Suprapubic skin (tissue), 4 donors: Measurements from ENCODE around the gene REXO1. TPM values are rescaled to one million over a fixed set of nuclear protein-coding genes. Genes with fewer than 3 reads are reported as not detected.
"Not testable (repeated sequence)": the region's sequence is repeated elsewhere in the genome, so short reads cannot be mapped to it uniquely, and the experiment has no call there.

Experiments used
- DNase-seq, 2 donors: peaks; one replicate each; pipeline ENCODE4 v3.0.0-alpha.2; 2019; ENCODE audit warnings: low spot score in 2 of 2
- H3K27ac ChIP-seq: fragments of 200-600 bp; sonication (generic); one replicate; pipeline ENCODE4 v1.5.1; 2019
- H3K27me3 ChIP-seq: fragments of 200-600 bp; sonication (generic); one replicate; pipeline ENCODE4 v1.5.1; 2019
- H3K36me3 ChIP-seq: fragments of 200-600 bp; sonication (generic); one replicate; pipeline ENCODE4 v1.5.1; 2019
- H3K4me1 ChIP-seq: fragments of 200-600 bp; sonication (generic); one replicate; pipeline ENCODE4 v1.5.1; 2019
- H3K4me3 ChIP-seq: fragments of 200-600 bp; sonication (generic); one replicate; pipeline ENCODE4 v1.5.1; 2019; ENCODE audit warnings: mild to moderate bottlenecking
- H3K9me3 ChIP-seq: fragments of 200-600 bp; sonication (generic); one replicate; pipeline ENCODE4 v1.5.1; 2019
- EP300 ChIP-seq: sonication (generic); formaldehyde crosslinking; IDR thresholded peaks from one replicate; pipeline ENCODE4 v1.6.1; 2017; ENCODE audit warnings: antibody characterized with exemption
- POLR2A ChIP-seq, 2 donors: fragments of 450-650 bp; IDR thresholded peaks; one replicate each; pipeline ENCODE4 v1.6.1; 2017; ENCODE audit warnings: antibody characterized with exemption in 2 of 2, mild to moderate bottlenecking in 2 of 2, moderate library complexity in 2 of 2
- POLR2AphosphoS5 ChIP-seq, 3 donors: sonication (generic); formaldehyde crosslinking; IDR thresholded peaks; one replicate each; pipeline ENCODE4 v1.6.1; 2017; ENCODE audit warnings: antibody characterized with exemption in 3 of 3
- WGBS: methylation state at CpG from one replicate; pipeline ENCODE4 v1.1.5; 2018; 5-methylcytosine and 5-hydroxymethylcytosine counted together
- total RNA-seq, 4 donors: library from RNA; depleted of rRNA; stranded (reverse); fragments of >200 nt; gene quantifications; one replicate each; pipeline ENCODE4 v1.1.0, GENCODE V29; 2016
- TF ChIP-seq, protein P1 (sequence below), 2 donors: fragments of 200-600 bp in 1 of 2; fragments of 450-650 bp in 1 of 2; sonication (generic) in 1 of 2; IDR thresholded peaks; one replicate each; pipeline ENCODE4 v1.5.1; 2016 to 2019; ENCODE audit warnings: antibody characterized with exemption in 2 of 2, mild to moderate bottlenecking in 1 of 2, moderate library complexity in 1 of 2

REXO1 gene
- total RNA-seq, 4 donors from 2014 or later, result 31.8 to 63.1 (median 38.3) TPM

DNA sequence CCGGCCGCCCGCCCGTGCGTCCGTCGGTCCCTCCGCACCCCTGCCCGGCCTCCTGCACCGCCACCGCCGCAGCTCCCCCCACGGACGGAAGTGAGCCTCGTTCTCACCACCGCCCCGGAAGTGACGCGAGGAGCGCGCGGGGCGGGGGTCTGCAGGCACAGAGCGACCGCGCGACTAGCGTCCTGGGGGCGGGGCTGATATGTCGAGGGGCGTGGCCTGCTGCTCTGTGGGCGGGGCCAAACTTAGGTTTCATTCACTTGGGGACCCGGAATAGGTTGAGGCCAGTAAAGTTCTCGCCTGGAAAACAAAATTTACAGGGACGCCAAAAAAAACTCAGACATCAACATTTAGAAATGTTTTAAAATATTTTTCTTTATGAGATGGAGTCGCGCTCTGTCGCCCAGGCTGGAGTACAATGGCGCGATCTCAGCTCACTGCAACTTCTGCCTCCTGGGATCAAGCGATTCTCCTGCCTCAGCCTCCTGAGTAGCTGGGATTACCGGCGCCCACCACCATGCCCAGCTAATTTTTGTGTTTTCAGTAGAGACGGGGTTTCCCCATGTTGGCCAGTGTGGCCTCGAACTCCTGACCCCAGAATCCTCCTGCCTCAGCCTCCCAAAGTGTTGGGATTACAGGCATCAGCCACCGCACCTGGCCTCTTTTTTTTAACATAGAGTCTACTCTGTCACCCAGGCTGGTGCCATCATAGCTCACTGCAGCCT lies 37.3 kb upstream of the REXO1 start, which contains the start of gene ABHD17A:
TSS of gene ABHD17A (minus strand) at position 99 of the 722 bp plus-strand sequence. CDS start 3,930 bp downstream, outside the sequence.
- TF ChIP-seq POLR2AphosphoS5 (IDR thresholded peaks at IDR 0.05) (peak in 1 of 3 donors; percentile 37), POLR2A (IDR thresholded peaks at IDR 0.05) (peak in 1 of 2 donors; percentile 56)
- not testable (repeated sequence) for H3K27me3 ChIP-seq, H3K36me3 ChIP-seq, H3K9me3 ChIP-seq
- DNase-seq, result peak; percentile 96 to 97
- H3K4me1 ChIP-seq, result peaks cover 42% of the 10 kb centered on the region
- WGBS, result 27% methylated on average over 35 of the region's 46 CpGs
- peak within 1 kb of the TSS; percentile 98 for H3K4me3 ChIP-seq
- peak within 1 kb of the TSS; percentile 89 for H3K27ac ChIP-seq

DNA sequence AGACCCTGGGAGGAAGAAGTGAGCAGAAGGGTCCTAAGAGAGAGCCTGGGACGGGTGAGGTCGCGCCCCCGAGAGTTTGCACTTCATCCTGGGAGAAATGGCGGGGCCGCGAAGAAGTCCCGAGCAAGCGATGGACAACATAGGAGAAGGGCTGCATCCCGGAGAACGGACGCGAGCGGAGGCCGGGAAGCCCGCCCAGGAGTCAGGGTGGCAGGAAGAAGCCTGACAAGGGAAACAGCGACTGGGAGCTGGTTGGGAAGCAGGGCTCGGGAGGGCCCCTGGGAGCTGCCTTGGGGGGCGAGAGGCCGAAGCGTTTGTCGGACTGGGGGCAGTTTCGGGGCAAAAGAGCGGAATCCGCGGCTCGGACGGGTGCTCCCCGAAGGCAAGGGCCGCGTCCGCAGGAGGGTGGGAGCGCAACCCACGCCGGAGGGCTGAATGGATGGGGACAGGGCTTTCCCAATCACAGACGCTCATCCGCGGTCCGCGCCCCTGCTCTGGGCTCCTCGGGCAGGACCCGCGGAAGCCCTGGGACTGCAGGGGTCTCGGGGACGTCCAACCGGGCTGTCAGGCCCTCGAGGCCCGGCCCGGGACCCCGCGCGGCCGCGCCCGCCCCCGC lies 36.5 kb upstream of the REXO1 start:
- TF ChIP-seq POLR2A (IDR thresholded peaks at IDR 0.05) (no peak), EP300 (no peak), POLR2AphosphoS5 (IDR thresholded peaks at IDR 0.05) (no peak)
- TF ChIP-seq, protein P1, sequence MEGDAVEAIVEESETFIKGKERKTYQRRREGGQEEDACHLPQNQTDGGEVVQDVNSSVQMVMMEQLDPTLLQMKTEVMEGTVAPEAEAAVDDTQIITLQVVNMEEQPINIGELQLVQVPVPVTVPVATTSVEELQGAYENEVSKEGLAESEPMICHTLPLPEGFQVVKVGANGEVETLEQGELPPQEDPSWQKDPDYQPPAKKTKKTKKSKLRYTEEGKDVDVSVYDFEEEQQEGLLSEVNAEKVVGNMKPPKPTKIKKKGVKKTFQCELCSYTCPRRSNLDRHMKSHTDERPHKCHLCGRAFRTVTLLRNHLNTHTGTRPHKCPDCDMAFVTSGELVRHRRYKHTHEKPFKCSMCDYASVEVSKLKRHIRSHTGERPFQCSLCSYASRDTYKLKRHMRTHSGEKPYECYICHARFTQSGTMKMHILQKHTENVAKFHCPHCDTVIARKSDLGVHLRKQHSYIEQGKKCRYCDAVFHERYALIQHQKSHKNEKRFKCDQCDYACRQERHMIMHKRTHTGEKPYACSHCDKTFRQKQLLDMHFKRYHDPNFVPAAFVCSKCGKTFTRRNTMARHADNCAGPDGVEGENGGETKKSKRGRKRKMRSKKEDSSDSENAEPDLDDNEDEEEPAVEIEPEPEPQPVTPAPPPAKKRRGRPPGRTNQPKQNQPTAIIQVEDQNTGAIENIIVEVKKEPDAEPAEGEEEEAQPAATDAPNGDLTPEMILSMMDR (IDR thresholded peaks at IDR 0.05), result no peak
- Histone ChIP-seq H3K36me3 (peaks cover 8% of the 10 kb centered on the region), H3K4me1 (peaks cover 49% of the 10 kb centered on the region), H3K27ac (peak overlapping the region; percentile 89), H3K9me3 (no peaks in the 10 kb centered on the region), H3K4me3 (peak overlapping the region; percentile 98), H3K27me3 (no peaks in the 10 kb centered on the region)
- peak in 1 of 2 donors; percentile 76 for DNase-seq
- 0% methylated on average over 28 of the region's 56 CpGs for WGBS

DNA sequence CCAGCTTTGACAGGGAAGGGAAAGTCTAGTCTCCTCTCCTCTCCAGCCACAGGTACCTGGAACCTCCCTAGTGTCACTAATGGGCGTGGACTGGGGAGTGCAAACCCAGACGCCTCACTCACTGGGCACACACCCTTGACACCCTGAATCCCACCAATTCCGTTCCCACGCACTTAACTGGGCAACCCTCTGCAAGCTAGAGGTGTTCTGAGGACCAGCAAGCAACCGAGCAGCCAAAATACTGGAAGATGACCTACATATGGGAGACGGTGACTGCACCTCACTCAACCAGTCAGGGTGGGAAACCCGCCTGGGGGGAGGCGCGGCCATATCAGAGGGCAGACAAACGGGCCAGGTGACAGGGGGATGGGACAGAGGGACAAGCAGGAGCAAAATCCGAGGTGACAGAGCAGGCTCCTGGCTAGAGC lies 36.0 kb upstream of the REXO1 start:
- peaks cover 50% of the 10 kb centered on the region for H3K4me1 ChIP-seq
- TF ChIP-seq POLR2A (IDR thresholded peaks at IDR 0.05) (no peak), EP300 (no peak), POLR2AphosphoS5 (IDR thresholded peaks at IDR 0.05) (no peak)
- TF ChIP-seq, protein P1 (IDR thresholded peaks at IDR 0.05), result no peak
- DNase-seq, result peak in 1 of 2 donors; percentile 74

DNA sequence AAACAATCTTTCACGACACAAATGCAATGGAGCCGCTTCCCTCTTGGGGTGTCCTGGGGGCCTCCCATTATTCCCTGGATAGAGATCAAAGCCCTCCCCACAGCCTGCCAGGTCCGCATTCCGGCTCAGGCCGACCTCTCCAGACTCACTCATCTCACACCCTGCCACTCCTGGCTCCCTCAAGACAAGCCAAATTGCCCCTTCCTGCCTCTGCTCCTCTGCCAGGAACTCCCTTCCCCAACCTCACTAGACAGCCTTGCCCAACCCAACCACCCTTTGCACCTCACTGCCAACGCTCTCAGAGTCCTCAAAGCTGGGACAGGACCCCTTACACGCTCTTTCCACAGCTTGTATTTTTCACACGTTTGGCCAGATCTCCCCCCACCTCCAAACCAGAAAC lies 35.5 kb upstream of the REXO1 start:
- no peaks in the 10 kb centered on the region for H3K9me3 ChIP-seq
- no peaks in the 10 kb centered on the region for H3K27me3 ChIP-seq
- H3K27ac ChIP-seq, result peak overlapping the region; percentile 46
- peaks cover 10% of the 10 kb centered on the region for H3K36me3 ChIP-seq
- no peak for TF ChIP-seq EP300
- TF ChIP-seq, protein P1 (IDR thresholded peaks at IDR 0.05), result no peak
- no peak for TF ChIP-seq POLR2A (IDR thresholded peaks at IDR 0.05)
- TF ChIP-seq POLR2AphosphoS5 (IDR thresholded peaks at IDR 0.05), result no peak
- WGBS, result 13% methylated on average over 8 of the region's 8 CpGs
- H3K4me1 ChIP-seq, result peaks cover 50% of the 10 kb centered on the region
- H3K4me3 ChIP-seq, result peak overlapping the region; percentile 98
- DNase-seq, result no peak

More for the DNA sequence above, 36.0 kb upstream of the REXO1 start:
- H3K27me3 ChIP-seq, result no peaks in the 10 kb centered on the region
- peak overlapping the region; percentile 98 for H3K4me3 ChIP-seq
- H3K36me3 ChIP-seq, result peaks cover 8% of the 10 kb centered on the region
- peak overlapping the region; percentile 89 for H3K27ac ChIP-seq
- no peaks in the 10 kb centered on the region for H3K9me3 ChIP-seq
- WGBS, result 0% methylated on average over 11 of the region's 11 CpGs

DNA sequence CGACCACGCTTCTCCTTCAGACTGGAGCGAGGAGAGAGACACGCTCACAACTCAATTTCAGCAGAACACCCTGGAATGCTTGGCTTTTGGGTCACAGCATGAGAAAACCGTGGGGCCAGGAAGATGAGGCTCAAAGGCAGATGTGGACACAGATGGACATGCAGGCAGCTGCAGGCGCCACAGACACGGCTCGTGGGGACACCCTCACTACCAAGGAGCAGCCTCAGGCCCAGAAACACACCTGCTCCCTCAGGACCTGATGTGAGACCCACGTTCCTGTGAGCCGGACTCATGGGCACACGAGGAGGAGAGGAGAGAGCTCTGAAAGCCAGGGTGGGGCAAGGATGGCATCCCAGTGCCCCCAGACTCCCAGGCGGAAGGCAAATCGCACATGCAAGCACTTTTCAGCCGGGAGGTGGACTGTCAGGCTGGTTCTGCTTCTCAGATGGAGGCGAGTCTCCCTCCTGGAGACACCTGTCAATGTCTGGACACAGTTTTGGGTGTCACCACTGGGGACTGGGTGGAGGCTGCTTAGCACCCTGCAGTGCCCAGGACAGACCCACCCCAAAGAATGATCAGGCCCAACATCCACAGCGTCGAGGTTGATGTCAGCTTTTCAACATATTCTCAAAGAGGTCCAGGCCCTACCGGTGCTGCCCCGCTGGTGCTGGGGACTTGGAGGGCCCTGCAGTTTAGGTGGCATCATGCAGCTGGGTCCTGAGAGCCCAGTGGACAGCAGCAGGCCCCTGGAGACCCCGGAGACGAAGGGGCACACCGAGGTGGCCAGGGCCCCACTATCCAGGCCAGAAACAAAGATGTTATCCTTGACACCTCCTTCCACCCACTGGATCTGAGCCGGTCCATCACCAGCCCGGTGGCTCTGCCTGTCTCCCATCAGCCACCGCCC lies 34.8 kb upstream of the REXO1 start:
- Histone ChIP-seq H3K9me3 (no peaks in the 10 kb centered on the region), H3K27ac (peak overlapping the region; percentile 46), H3K27me3 (no peaks in the 10 kb centered on the region), H3K4me1 (peaks cover 50% of the 10 kb centered on the region), H3K36me3 (peaks cover 14% of the 10 kb centered on the region), H3K4me3 (peak overlapping the region; percentile 98)
- no peak for TF ChIP-seq POLR2A (IDR thresholded peaks at IDR 0.05)
- TF ChIP-seq POLR2AphosphoS5 (IDR thresholded peaks at IDR 0.05), result no peak
- TF ChIP-seq EP300, result no peak
- whole genome bisulfite sequencing, result 56% methylated on average over 23 of the region's 25 CpGs
- DNase-seq, result no peak
